AG04449 (cell line): ENCODE data around the gene CLRN1.
A peak's percentile ranks its signal among the peaks of the same experiment; 100 is the strongest.

ENCODE experiments used
- CTCF ChIA-PET: fragments of 350-600 bp; formaldehyde crosslinking; extraction: SDS; loops from one replicate; lab custom pipeline; 2021; ENCODE audit warnings: antibody characterized with exemption; lab: Yijun Ruan, JAX
- POLR2A ChIA-PET: fragments of 400-600, 350-600 bp; formaldehyde crosslinking; extraction: SDS; loops from one replicate; lab custom pipeline; 2020; ENCODE audit warnings: antibody characterized with exemption, inconsistent platforms; lab: Yijun Ruan, JAX
- DNase-seq: peaks from one replicate; pipeline ENCODE4 v3.0.0-alpha.2; 2010; ENCODE audit warnings: low read depth, low spot score
- H3K4me3 ChIP-seq: 2 replicates; pipeline ENCODE4 v1.5.1; 2011; ENCODE audit warnings: low read depth, mild to moderate bottlenecking, control low read depth, low read length
- TF ChIP-seq, protein P1 (sequence below): IDR thresholded peaks from one replicate; pipeline ENCODE4 v1.5.1; 2011; ENCODE audit warnings: mild to moderate bottlenecking, moderate library complexity, low read length, control low read depth, inconsistent platforms; ENCODE audit not compliant: insufficient read depth; ENCODE audit errors: missing control alignments

Gene CLRN1

DNA sequence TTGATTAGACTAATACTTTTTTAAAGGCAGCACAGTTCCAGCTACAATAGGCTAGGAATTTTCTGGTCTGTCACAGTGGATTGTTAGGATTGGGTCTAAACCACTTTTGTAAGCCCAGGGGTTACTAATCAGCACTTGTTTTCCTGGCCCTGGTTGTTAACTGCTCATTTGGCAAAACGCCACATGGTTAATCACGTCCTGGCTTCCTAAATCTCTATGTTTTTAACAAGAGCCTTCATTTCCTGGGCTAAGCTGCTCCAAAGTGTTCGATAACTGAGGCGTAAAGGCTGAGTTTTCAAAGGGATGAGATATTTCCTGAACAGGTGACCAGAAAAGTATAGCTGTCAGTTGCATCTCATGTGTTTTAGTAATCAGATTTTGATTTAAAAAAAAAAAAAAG is 38.9 kb upstream of the CLRN1 start:
- no peak overlapping the region for H3K4me3 ChIP-seq
- CTCF ChIA-PET = interaction anchor here (1.0 to 8.8 kb wide), 6 partner anchors 10 to 484 kb away, joined by 3 to 219 read pairs (median 6); partner anchors contain the start of gene MED12L
- POLR2A ChIA-PET = no interaction called here
- no peak for DNase-seq
- TF ChIP-seq, protein P1, sequence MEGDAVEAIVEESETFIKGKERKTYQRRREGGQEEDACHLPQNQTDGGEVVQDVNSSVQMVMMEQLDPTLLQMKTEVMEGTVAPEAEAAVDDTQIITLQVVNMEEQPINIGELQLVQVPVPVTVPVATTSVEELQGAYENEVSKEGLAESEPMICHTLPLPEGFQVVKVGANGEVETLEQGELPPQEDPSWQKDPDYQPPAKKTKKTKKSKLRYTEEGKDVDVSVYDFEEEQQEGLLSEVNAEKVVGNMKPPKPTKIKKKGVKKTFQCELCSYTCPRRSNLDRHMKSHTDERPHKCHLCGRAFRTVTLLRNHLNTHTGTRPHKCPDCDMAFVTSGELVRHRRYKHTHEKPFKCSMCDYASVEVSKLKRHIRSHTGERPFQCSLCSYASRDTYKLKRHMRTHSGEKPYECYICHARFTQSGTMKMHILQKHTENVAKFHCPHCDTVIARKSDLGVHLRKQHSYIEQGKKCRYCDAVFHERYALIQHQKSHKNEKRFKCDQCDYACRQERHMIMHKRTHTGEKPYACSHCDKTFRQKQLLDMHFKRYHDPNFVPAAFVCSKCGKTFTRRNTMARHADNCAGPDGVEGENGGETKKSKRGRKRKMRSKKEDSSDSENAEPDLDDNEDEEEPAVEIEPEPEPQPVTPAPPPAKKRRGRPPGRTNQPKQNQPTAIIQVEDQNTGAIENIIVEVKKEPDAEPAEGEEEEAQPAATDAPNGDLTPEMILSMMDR = no peak

DNA sequence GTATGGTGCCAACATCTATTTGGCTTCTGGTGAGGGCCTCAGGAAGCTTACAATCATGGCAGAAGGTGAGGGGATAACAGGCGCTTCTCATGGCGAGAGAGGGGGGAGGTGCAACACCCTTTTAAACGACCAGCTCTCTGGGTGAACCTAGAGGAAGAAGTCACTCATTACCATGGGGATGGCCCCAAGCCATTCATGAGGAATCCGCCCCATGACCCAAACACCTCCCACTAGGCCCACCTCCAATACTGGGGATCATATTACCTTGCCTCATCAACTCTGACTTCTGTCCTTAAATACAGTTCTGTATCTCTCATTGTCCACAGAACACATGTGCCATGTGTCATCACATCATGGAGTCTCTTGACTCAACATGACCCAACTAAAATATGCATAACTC is 37.5 kb upstream of the CLRN1 start:
- DNase-seq = no peak
- TF ChIP-seq, protein P1 = no peak
- H3K4me3 ChIP-seq = no peak overlapping the region
- POLR2A ChIA-PET = no interaction called here
- CTCF ChIA-PET = interaction anchor here (1.4 to 8.8 kb wide), 9 partner anchors 10 to 158 kb away, joined by 4 to 219 read pairs (median 13); no protein-coding TSS in a partner anchor

DNA sequence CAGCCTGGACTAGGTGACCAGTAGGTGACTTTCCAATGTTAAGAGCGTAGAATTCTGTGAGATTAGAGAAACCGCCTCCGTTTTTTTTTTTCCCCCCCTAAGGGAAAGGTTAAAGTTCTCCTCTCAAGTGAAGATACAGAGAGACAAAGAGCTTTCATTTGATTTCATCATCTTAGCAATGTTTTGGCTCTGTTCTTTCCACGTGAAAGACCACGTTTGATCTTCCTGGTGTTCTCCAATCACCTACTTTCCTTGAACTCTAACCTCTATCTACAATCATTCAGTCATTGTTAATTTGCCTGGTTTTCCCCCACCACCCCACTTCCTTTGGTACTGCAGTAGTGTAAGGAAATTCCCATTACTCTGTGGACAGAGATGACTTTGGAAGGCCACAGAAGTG is 36.9 kb upstream of the CLRN1 start:
- ChIA-PET POLR2A (no interaction called here), CTCF (interaction anchor here (0.7 to 8.8 kb wide), 32 partner anchors 9 to 283 kb away, joined by 3 to 219 read pairs (median 4); partner anchors contain the start of gene MED12L)
- TF ChIP-seq, protein P1 = no peak
- no peak for DNase-seq
- no peak overlapping the region for H3K4me3 ChIP-seq

DNA sequence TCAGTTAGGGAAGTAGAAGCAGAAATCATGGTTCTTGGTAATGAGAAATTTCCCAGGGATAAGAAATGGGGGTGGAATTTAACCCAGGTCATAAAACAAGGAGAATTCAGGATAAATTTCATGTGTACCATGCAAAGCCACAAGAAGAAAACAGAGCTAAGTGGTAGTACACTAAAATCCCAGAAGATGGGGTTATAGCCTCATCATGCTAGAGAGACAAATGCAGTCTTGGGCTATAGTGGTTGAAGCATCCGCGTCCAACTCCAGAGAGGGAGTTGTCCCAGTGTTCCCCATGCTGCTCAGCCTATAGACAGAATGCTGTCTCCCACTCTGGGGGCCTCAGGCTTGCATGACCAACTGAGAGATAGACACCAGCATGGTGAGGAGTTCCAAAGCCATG is 36.2 kb upstream of the CLRN1 start:
- no peak for DNase-seq
- no peak overlapping the region for H3K4me3 ChIP-seq
- TF ChIP-seq, protein P1 = peak; percentile 42
- POLR2A ChIA-PET = no interaction called here
- CTCF ChIA-PET = interaction anchor here (0.7 to 8.8 kb wide), 35 partner anchors 9 to 287 kb away, joined by 3 to 219 read pairs (median 4); partner anchors contain the start of gene MED12L

DNA sequence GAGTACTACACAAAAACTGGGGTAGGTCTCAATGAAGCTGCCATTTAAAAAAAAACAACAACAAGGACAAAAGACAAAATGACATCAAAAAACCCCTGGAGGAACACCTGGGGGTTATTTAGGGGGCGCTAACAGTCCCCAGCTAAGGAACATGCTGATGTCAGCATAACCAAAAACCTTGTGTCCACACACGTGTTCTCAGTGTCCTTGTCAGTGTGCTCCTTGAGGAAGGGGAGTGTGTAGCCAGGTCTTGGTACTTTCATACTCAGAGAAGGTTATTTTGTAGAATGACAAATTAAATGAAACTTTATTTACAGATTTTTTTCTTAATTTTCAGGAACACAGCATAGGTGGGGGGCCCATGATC is 31.2 kb upstream of the CLRN1 start:
- ChIA-PET POLR2A (no interaction called here), CTCF (interaction anchor here (1.8 kb wide), 1 partner anchor 143 kb away, joined by 3 read pairs; no protein-coding TSS in a partner anchor)
- H3K4me3 ChIP-seq = no peak overlapping the region
- TF ChIP-seq, protein P1 = no peak
- DNase-seq = no peak

DNA sequence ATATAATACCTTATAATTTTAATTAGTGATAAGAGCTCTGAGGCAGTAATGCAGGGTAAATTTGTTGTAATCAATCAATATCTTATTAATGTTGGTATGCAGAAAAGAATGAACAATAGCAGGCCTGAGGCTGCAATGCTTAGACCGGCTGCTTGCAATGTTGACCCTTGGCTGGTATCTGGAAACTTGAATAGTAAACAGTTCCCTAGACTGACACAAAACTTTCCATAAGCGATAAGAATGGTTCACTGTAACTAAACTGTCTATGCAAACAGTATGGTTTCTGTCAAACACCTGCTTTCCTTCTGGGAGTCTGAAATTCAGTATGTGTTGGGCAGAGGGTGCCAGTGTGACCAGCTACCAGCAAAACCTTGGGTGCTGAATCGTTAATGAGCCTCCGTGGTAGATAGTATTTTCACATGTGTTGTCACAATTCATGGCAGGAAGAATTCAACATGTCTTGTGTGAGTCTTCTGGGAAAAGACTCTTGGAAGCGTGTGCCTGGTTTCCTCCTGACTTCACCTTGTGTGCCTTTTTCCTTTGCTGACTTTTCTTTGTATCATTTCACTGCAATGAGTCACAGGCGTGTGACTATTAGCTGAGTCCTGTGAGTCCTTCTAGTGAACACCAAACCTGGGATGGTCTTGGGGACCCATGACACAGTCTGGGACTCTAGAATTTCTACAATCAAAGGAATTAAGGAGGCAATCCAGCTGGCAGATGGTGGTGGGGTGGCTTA is 30.7 kb upstream of the CLRN1 start:
- ChIA-PET CTCF (interaction anchor here (1.8 kb wide), 1 partner anchor 143 kb away, joined by 3 read pairs; no protein-coding TSS in a partner anchor), POLR2A (no interaction called here)
- no peak for DNase-seq
- no peak overlapping the region for H3K4me3 ChIP-seq
- TF ChIP-seq, protein P1 = no peak
